Naive B cell (primary cell): ENCODE measurements around the gene COL4A4. TPM values are rescaled to one million over a fixed set of nuclear protein-coding genes. Genes with fewer than 3 reads are reported as not detected.

Source experiments
- ATAC-seq, 2 donors: fragments of 150-1000 bp; cut with Tn5 transposase; 2 replicates each; pipeline ENCODE4 v1.10.0; 2021; ENCODE audit warnings: low read depth in 2 of 2, mild to moderate bottlenecking in 2 of 2, moderate library complexity in 2 of 2
- DNase-seq: peaks from one replicate; pipeline ENCODE4 v3.0.0; 2022
- H3K27ac Mint-ChIP-seq, 6 donors: one replicate each; pipeline ENCODE4 v1.8.0; 2020 to 2022; ENCODE audit warnings: mild to moderate bottlenecking in 6 of 6, mixed read lengths in 6 of 6, moderate library complexity in 5 of 6, inconsistent platforms in 2 of 6
- H3K27me3 Mint-ChIP-seq, 3 donors: one replicate each; pipeline ENCODE4 v1.8.0; 2021 to 2022; ENCODE audit warnings: mixed read lengths in 3 of 3, mild to moderate bottlenecking in 1 of 3
- H3K36me3 Mint-ChIP-seq, 2 donors: one replicate each; pipeline ENCODE4 v1.8.0; 2020 to 2022; ENCODE audit warnings: mixed read lengths in 2 of 2, inconsistent platforms in 1 of 2, mild to moderate bottlenecking in 1 of 2
- H3K4me1 Mint-ChIP-seq, 3 donors: one replicate each; pipeline ENCODE4 v1.8.0; 2020 to 2022; ENCODE audit warnings: mixed read lengths in 3 of 3, inconsistent platforms in 1 of 3, mild to moderate bottlenecking in 1 of 3, moderate library complexity in 1 of 3
- H3K4me3 Mint-ChIP-seq, 8 donors: one replicate each; pipeline ENCODE4 v1.8.0; 2020 to 2022; ENCODE audit warnings: mild to moderate bottlenecking in 8 of 8, mixed read lengths in 8 of 8, moderate library complexity in 8 of 8, inconsistent platforms in 2 of 8
- H3K9me3 Mint-ChIP-seq, 7 donors: one replicate each; pipeline ENCODE4 v1.8.0; 2020 to 2022; ENCODE audit warnings: mixed read lengths in 7 of 7, mild to moderate bottlenecking in 5 of 7, inconsistent platforms in 2 of 7, moderate library complexity in 1 of 7
- polyA plus RNA-seq, 6 donors: library from polyadenylated mRNA; unstranded; fragments of 300-500 nt; fragmentation: Illumina TruSeq; gene quantifications; one replicate each; pipeline ENCODE4 v1.2.3, GENCODE V29; 2021; ENCODE audit warnings: low read depth in 6 of 6

COL4A4 gene
- polyA plus RNA-seq, 6 donors from 2014 or later: 0.03 to 1.7 (median 0.57) TPM; not detected in 1

DNA sequence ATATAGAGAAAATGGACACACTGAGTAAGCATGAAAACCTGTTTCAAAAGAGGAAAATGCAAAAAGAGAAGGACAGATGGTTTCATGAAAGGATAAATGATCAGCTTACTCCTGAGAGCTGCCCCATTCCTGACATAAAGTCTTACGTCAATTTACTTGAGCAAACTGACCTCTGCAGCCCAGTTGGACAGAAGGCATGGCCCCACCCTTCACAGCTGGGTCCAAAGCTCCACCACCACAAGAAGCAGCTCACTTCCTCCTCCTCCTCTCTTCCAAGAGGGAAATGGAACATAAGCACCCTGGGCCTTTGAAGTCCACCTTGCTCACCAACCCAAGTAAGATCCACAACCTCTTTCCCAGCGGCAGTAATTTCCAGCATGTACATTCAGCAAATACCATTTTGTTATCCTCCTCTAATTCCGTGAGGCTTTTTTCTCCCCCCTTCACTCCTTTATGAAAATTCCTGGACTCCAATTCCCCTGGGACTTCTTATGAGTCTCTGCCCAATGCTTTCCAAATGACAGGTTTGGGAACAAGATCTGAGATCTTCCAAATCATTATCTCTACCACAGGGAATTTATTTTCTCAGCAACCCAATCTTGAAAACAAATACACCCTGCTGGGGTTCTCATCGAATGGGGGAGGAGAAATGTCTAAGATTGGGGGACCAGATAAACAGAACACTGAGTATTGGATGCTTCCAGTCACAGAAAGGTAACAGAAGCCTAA lies 10.1 kb downstream of the COL4A4 start:
- Mint-ChIP-seq H3K4me1 (no peaks in the 10 kb centered on the region), H3K36me3 (no peaks in the 10 kb centered on the region), H3K27ac (peak overlapping the region in 1 of 6 donors; percentile 22), H3K4me3 (no peak overlapping the region), H3K27me3 (peaks cover 23 to 31% (median 29%) of the 10 kb centered on the region in 3 donors), H3K9me3 (peaks cover 0 to 28% (median 4%) of the 10 kb centered on the region in 7 donors)
- DNase-seq (no peak), ATAC-seq (no peak)

DNA sequence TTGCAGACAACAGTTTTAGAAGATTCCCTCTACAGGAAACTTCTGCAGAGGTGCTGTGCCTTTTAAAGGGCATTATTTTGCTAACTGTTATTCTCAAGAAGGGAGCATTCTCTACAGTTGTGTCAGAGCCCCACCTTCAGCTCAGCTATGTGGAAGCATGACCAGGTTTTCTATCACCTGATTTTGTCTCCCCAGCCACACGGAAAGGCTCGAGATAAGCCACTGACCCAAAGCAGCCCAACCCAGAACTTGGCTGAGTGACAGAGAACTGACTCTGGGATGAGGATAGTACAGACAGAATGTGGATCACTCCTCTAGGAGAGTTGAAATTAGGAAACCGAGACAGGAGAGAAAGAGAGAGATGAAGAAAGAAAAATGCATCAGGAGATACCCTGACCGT lies 10.7 kb downstream of the COL4A4 start:
- no peaks in the 10 kb centered on the region for H3K4me1 Mint-ChIP-seq
- H3K36me3 Mint-ChIP-seq: no peaks in the 10 kb centered on the region
- H3K27ac Mint-ChIP-seq: no peak overlapping the region
- ATAC-seq (no peak), DNase-seq (no peak)
- H3K27me3 Mint-ChIP-seq: peaks cover 22 to 31% (median 28%) of the 10 kb centered on the region in 3 donors
- no peak overlapping the region for H3K4me3 Mint-ChIP-seq
- H3K9me3 Mint-ChIP-seq: peaks cover 0 to 28% (median 4%) of the 10 kb centered on the region in 7 donors

DNA sequence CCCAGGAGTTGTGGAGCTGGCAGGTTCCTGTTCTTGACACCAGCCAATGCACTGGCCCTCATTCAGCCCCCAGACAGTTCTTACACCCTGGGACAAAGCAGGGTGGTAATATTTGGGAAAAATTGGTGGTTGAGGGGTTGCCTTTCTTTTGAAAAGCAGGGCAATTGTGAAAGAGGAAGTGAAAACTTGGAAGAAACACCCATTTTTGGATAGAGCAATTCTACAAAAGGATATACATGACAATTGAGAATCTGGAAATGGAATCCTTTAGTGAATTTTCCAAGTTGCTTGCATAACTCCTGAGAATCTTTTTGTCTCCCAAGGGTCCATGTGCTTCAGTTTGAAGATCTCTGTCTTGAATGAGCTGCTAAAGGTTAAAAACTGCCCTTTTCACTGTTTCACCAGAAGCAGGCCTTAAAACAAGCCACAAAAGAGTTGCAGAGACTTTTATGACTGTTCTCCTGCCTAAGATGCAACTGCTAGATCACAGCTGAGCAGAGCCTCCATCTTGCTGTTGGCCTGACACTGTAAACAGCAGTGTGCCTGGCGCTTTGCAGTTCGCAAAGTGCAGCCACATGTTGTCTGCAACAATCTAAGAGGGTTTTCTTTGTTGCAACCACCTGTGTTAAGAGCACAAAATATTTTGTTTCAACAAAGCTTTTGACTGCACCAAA lies 11.8 kb downstream of the COL4A4 start:
- H3K27me3 Mint-ChIP-seq: peaks cover 22 to 31% (median 27%) of the 10 kb centered on the region in 3 donors
- no peaks in the 10 kb centered on the region for H3K4me1 Mint-ChIP-seq
- H3K9me3 Mint-ChIP-seq: peaks cover 0 to 26% (median 7%) of the 10 kb centered on the region in 7 donors
- ATAC-seq (no peak), DNase-seq (no peak)
- no peak overlapping the region for H3K4me3 Mint-ChIP-seq
- no peaks in the 10 kb centered on the region for H3K36me3 Mint-ChIP-seq
- H3K27ac Mint-ChIP-seq: no peak overlapping the region

DNA sequence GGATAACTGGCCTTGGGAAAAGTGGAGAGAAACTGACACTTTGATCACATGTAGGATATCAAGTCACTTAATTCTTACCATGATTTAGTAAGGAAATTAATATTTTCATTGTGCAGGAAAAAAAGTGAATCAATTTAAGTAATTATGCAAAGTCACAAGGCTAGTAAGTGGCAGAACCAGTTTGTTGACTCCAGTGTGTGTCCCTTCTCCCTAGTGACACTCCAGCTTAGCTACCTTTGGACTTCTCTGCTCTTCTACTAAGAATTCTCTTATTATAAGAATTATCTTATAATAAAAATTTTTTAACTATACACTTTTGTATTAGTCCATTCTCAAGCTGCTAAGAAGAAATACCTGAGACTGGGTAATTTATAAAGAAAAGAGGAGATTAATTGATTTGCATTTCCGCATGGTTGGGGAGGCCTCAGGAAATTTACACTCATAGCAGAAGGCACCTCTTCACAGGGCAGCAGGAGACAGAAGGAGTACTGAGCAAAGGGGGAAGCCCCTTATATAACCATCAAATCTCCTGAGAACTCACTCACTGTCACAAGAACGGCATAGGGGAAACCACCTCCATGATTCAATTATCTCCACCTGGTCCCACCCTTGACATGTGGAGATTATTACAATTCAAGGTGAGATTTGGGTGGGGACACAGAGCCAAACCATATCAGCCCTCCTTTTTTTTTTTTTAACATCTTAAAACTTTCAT lies 13.6 kb downstream of the COL4A4 start:
- DNase-seq (no peak), ATAC-seq (no peak)
- Mint-ChIP-seq H3K4me3 (peak overlapping the region in 1 of 8 donors; percentile 33), H3K4me1 (no peaks in the 10 kb centered on the region), H3K27ac (no peak overlapping the region), H3K27me3 (peaks cover 19 to 31% (median 28%) of the 10 kb centered on the region in 3 donors), H3K36me3 (no peaks in the 10 kb centered on the region), H3K9me3 (peaks cover 0 to 32% (median 7%) of the 10 kb centered on the region in 7 donors)

DNA sequence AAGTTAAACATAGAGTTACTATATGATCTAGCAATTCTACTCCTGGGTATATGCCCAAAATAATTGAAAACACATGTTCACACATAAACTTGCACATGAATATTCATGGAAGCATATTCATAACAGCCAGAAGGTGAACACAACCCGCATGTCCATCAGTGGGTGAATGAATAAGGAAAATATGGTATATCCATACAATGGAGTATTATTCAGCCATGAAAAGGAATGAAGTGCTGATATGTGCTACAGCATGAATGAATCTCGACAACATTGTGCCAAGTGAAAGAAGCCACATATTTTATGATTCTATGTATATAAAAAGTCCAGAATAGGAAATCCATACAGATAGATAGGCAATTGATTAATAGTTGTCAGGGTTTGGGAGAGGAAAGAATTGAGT lies 15.9 kb downstream of the COL4A4 start:
- ATAC-seq (no peak), DNase-seq (no peak)
- Mint-ChIP-seq H3K4me1 (no peaks in the 10 kb centered on the region), H3K27ac (no peak overlapping the region), H3K27me3 (peaks cover 8 to 9% (median 8%) of the 10 kb centered on the region in 3 donors), H3K36me3 (no peaks in the 10 kb centered on the region), H3K4me3 (no peak overlapping the region), H3K9me3 (peaks cover 0 to 32% (median 7%) of the 10 kb centered on the region in 7 donors)

DNA sequence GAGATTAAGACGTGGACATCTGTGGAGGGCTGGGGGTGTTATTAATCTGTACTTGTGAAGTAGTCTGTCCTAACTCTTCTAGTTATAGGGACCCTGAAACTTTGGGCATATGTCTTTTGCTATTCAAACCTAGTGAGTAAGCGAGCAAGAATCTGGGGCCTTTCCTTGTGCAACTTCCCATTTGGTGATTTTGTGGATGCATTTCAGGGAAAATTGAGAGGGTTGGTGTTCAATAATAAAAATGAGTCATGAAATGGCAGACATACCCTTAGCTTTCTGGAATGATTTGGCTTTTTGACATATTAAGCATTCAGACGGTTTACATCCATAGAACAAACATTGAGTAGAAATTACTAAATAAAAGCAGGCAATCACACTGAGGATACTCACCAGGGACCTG lies 17.0 kb downstream of the COL4A4 start:
- no peak overlapping the region for H3K27ac Mint-ChIP-seq
- H3K4me1 Mint-ChIP-seq: no peaks in the 10 kb centered on the region
- DNase-seq: no peak
- H3K9me3 Mint-ChIP-seq: peaks cover 0 to 32% (median 7%) of the 10 kb centered on the region in 7 donors
- ATAC-seq: no peak
- peaks cover 8% of the 10 kb centered on the region in 3 donors for H3K27me3 Mint-ChIP-seq
- no peaks in the 10 kb centered on the region for H3K36me3 Mint-ChIP-seq
- H3K4me3 Mint-ChIP-seq: no peak overlapping the region

DNA sequence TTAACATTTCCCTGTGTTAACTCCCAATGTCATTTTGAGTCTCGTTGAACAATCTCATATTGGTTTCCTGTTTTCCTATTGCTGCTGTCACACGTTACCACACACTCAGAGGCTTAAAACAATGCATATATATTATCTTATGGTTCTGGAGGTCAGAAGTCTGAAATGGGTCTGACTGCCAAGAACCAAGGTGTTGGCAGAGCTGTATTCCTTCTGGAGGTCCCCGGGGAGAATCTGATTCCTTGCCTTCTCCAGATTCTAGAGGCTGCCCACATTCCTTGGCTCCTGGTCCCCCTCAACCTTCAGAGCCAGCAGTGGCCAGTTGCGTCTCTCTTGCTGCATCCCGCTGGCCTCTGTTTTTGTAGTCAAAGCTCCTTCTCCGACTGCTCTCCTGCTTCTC lies 17.5 kb downstream of the COL4A4 start:
- ATAC-seq (no peak), DNase-seq (no peak)
- no peaks in the 10 kb centered on the region for H3K4me1 Mint-ChIP-seq
- no peak overlapping the region for H3K4me3 Mint-ChIP-seq
- peaks cover 8% of the 10 kb centered on the region in 3 donors for H3K27me3 Mint-ChIP-seq
- peaks cover 0 to 32% (median 7%) of the 10 kb centered on the region in 7 donors for H3K9me3 Mint-ChIP-seq
- no peak overlapping the region for H3K27ac Mint-ChIP-seq
- H3K36me3 Mint-ChIP-seq: no peaks in the 10 kb centered on the region

DNA sequence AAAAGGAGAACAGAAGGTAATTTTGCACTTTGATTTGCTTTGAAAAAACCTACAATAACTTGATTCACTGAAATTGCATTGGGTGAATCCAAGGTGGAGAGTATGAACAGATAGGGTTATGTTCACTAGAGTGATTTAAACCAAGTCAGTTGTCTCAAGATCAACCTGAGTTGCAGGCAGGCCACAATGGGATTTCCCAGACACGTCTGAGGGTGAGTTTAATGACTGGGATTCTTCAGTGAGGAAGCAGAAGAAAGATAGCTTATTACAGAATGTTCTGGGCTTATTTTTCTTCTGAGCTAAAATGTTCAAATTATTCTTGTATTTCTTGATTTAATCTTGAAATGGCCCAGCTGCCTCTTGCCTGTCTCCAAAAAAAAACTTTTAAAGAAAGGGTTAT lies 20.1 kb downstream of the COL4A4 start:
- Mint-ChIP-seq H3K27ac (peak overlapping the region in 1 of 6 donors; percentile 77), H3K9me3 (peaks cover 0 to 14% (median 3%) of the 10 kb centered on the region in 7 donors), H3K4me3 (no peak overlapping the region), H3K27me3 (peaks cover 12 to 20% (median 20%) of the 10 kb centered on the region in 3 donors), H3K36me3 (no peaks in the 10 kb centered on the region), H3K4me1 (no peaks in the 10 kb centered on the region)
- DNase-seq (no peak), ATAC-seq (no peak)

DNA sequence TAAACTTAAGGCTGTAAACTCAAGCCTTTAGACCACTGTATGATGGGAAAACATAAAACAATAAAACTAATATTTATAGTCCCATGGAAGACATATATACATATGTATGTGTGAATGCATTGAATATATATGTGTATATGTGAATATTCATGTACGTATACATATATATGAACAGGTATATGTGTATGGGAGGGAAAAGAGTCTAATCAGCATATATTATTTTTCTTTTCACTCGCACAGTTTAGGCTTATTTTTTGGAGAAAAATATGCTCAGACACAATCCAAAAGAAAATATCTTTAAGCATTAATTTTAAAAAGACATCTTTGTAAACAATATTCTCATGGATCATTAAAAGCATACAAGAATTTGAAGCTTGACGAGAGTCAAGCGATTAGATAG lies 22.7 kb downstream of the COL4A4 start:
- no peak for DNase-seq
- Mint-ChIP-seq H3K36me3 (no peaks in the 10 kb centered on the region), H3K4me1 (no peaks in the 10 kb centered on the region), H3K27me3 (peaks cover 9 to 22% (median 19%) of the 10 kb centered on the region in 3 donors), H3K4me3 (no peak overlapping the region), H3K9me3 (peaks cover 0 to 2% (median 0%) of the 10 kb centered on the region in 7 donors), H3K27ac (no peak overlapping the region)
- ATAC-seq: no peak

DNA sequence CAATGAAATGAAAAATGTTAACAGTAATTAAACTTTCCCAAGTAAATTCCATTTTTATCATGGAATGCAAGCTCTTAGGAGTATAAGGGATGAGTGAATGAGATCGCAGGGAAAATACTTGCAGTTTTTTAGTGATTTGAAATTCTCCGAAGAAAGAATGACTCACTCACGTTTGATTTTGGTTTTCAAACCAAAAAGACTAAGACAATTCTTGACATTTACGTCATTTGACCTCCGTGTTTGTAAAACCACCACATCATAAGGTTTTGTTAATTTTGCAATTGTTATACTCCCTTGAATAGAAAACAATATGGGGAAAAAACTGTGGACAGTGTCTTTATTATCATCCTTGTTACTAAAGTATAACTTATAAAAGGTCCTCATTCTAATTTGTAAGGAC lies 29.4 kb downstream of the COL4A4 start:
- no peaks in the 10 kb centered on the region for H3K4me1 Mint-ChIP-seq
- DNase-seq (no peak), ATAC-seq (no peak)
- H3K36me3 Mint-ChIP-seq: no peaks in the 10 kb centered on the region
- no peak overlapping the region for H3K4me3 Mint-ChIP-seq
- no peak overlapping the region for H3K27ac Mint-ChIP-seq
- H3K27me3 Mint-ChIP-seq: peaks cover 9 to 21% (median 13%) of the 10 kb centered on the region in 3 donors
- no peaks in the 10 kb centered on the region for H3K9me3 Mint-ChIP-seq

DNA sequence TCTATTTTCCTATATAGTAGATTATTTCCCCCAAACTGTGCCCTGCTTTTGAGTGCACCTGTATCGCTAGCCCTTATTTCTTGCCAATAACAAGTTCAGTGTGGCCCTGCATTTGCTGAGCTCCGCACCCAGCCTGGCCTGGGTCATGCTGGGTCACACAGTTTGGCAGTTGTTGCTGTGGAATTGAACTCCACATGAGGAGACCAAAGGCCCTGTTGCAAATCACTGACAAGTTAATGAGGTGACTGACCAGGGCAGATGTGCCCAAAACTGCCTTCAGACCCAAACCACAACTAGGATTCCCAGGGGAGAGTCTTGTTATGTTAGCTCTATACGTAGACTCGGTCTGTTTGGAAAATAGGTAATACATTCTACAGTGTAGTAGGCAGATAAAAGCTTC lies 31.0 kb downstream of the COL4A4 start:
- ATAC-seq (no peak), DNase-seq (no peak)
- Mint-ChIP-seq H3K4me3 (no peak overlapping the region), H3K36me3 (no peaks in the 10 kb centered on the region), H3K27me3 (peaks cover 12 to 23% (median 17%) of the 10 kb centered on the region in 3 donors), H3K4me1 (no peaks in the 10 kb centered on the region), H3K9me3 (no peaks in the 10 kb centered on the region), H3K27ac (no peak overlapping the region)

DNA sequence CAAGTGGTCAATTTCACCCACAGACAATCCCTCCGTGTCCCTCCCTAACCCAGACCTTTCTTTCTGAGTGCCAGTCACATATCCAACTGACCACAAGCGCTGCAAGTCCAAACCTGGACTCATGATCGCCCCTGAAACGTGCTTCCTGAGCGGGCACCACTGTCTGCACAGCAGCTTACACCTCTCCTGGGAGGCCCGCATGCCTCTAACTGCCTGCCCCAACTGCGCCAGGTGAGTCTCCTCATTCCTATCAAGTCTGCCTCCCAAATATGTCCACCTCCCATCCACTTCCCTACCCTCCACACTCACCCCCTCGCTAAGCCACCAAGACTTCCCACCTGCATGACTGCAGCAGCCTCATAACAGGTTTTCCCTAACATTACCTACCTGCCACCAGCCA lies 33.4 kb downstream of the COL4A4 start:
- Mint-ChIP-seq H3K9me3 (no peaks in the 10 kb centered on the region), H3K4me1 (no peaks in the 10 kb centered on the region), H3K4me3 (no peak overlapping the region), H3K36me3 (no peaks in the 10 kb centered on the region), H3K27me3 (peaks cover 9 to 23% (median 16%) of the 10 kb centered on the region in 3 donors), H3K27ac (peak overlapping the region in 1 of 6 donors; percentile 51)
- ATAC-seq (no peak), DNase-seq (no peak)

DNA sequence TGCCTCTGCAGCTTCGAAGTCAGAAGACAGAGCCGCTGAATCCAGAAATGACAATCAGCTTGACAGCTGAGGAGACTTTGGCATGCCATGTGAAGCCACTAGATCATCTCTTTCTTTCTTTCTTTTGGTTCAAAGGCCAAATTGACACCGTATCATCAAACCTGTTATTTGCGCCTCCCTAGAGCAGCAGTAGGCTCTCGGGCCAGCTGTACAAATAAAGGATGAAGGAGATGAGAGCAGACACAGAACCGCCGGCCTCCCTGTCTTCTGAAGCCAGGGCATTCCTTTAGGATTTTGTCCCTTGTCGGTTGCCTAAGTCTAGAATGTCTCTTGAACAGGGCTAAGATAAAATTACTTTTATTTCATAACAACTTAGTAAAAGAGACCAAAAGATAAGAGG lies 36.8 kb downstream of the COL4A4 start:
- H3K36me3 Mint-ChIP-seq: no peaks in the 10 kb centered on the region
- DNase-seq (no peak), ATAC-seq (no peak)
- no peak overlapping the region for H3K4me3 Mint-ChIP-seq
- H3K9me3 Mint-ChIP-seq: no peaks in the 10 kb centered on the region
- H3K27me3 Mint-ChIP-seq: peaks cover 9 to 30% (median 19%) of the 10 kb centered on the region in 3 donors
- H3K4me1 Mint-ChIP-seq: no peaks in the 10 kb centered on the region
- no peak overlapping the region for H3K27ac Mint-ChIP-seq
